Gastroesophageal sphincter (tissue), 3 donors: ENCODE measurements around the gene SYNPR.

Source experiments
- CTCF ChIP-seq, 4 experiments: fragments of 200-600 bp in 2 of 4; fragments of 450-650 bp in 2 of 4; sonication (generic) in 1 of 4; IDR thresholded peaks; one replicate each; pipeline ENCODE4 v1.5.1; 2017 to 2019; ENCODE audit warnings: antibody characterized with exemption in 4 of 4, mild to moderate bottlenecking in 2 of 4, moderate library complexity in 2 of 4
- EP300 ChIP-seq: sonication (generic); formaldehyde crosslinking; IDR thresholded peaks from one replicate; pipeline ENCODE4 v1.6.1; 2017; ENCODE audit warnings: antibody characterized with exemption, mild to moderate bottlenecking
- POLR2A ChIP-seq, 2 donors: fragments of 450-650 bp; IDR thresholded peaks; one replicate each; pipeline ENCODE4 v1.6.1; 2017; ENCODE audit warnings: antibody characterized with exemption in 2 of 2, mild to moderate bottlenecking in 2 of 2, moderate library complexity in 1 of 2
- POLR2AphosphoS5 ChIP-seq: sonication (generic); formaldehyde crosslinking; IDR thresholded peaks from one replicate; pipeline ENCODE4 v1.6.1; 2017; ENCODE audit warnings: antibody characterized with exemption

- TF ChIP-seq POLR2AphosphoS5 (no peak), CTCF (IDR thresholded peaks at IDR 0.05) (no peak), POLR2A (IDR thresholded peaks at IDR 0.05) (no peak), EP300 (no peak)
Measured at GRCh38 chr3:63538919-63539318, 260.8 kb downstream of the SYNPR start.
